ENCODE data around the gene WDR87.
"Not testable (repeated sequence)": the region's sequence is repeated elsewhere in the genome, so short reads cannot be mapped to it uniquely, and the experiment has no call there.

GRCh38 chr19:37924573-37924972 is 18.2 kb upstream of the WDR87 start:
- TF ChIP-seq, protein P1, sequence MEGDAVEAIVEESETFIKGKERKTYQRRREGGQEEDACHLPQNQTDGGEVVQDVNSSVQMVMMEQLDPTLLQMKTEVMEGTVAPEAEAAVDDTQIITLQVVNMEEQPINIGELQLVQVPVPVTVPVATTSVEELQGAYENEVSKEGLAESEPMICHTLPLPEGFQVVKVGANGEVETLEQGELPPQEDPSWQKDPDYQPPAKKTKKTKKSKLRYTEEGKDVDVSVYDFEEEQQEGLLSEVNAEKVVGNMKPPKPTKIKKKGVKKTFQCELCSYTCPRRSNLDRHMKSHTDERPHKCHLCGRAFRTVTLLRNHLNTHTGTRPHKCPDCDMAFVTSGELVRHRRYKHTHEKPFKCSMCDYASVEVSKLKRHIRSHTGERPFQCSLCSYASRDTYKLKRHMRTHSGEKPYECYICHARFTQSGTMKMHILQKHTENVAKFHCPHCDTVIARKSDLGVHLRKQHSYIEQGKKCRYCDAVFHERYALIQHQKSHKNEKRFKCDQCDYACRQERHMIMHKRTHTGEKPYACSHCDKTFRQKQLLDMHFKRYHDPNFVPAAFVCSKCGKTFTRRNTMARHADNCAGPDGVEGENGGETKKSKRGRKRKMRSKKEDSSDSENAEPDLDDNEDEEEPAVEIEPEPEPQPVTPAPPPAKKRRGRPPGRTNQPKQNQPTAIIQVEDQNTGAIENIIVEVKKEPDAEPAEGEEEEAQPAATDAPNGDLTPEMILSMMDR (IDR thresholded peaks at IDR 0.05) = not testable (repeated sequence)
- TF ChIP-seq EZH2phosphoT487, EZH2 (IDR thresholded peaks at IDR 0.05): not testable (repeated sequence)

All from neural progenitor cell (in vitro differentiated cells).